ENCODE results near the gene HEYL. TPM values are rescaled to one million over a fixed set of nuclear protein-coding genes. Genes with fewer than 3 reads are reported as not detected.

HEYL gene
- total RNA-seq, 1 experiment from 2014 or later, result 8.8 TPM

- no peak overlapping the region for H3K4me2 ChIP-seq (ENCODE audit: low read length)
- RAD21 ChIA-PET (ENCODE audit: low non-redundant PET in 1 of 2, low total read pairs in 2 of 2, uncharacterized antibody in 2 of 2, unreplicated experiment in 2 of 2), result no interaction called here
- H4K20me1 ChIP-seq (ENCODE audit: insufficient read depth), result no peaks in the 10 kb centered on the region
- no peak overlapping the region for H3K27ac ChIP-seq (ENCODE audit: low read depth, low read length)
- no peaks in the 10 kb centered on the region for H3K9me3 ChIP-seq (ENCODE audit: control insufficient read depth in 1 of 2, insufficient read depth in 1 of 2, low read depth in 1 of 2, low read length in 2 of 2)
- no peaks in the 10 kb centered on the region for H3K27me3 ChIP-seq (ENCODE audit: insufficient read depth, low read length)
- no peaks in the 10 kb centered on the region for H3K36me3 ChIP-seq (ENCODE audit: control insufficient read depth in 1 of 2, insufficient read depth in 2 of 2, low read length in 2 of 2)
- no peak overlapping the region for H3K4me3 ChIP-seq (replicated peaks in 1 of 2; ENCODE audit: low read depth in 1 of 2, low read length in 2 of 2)
- H2AFZ ChIP-seq (ENCODE audit: low read depth, low read length, poor library complexity, severe bottlenecking), result no peak overlapping the region
- POLR2A ChIA-PET, result no interaction called here
- H3K9me2 ChIP-seq (ENCODE audit: insufficient read depth), result no peaks in the 10 kb centered on the region
- CTCF ChIA-PET, result no interaction called here
- intact Hi-C loops (cut with micrococcal nuclease), result no loop called here
- peaks cover 3 to 20% of the 10 kb centered on the region in 2 experiments; a peak in 2 of 4 replicates for H3K4me1 ChIP-seq (ENCODE audit: control insufficient read depth in 1 of 2, insufficient read depth in 2 of 2, low read length in 2 of 2)
- TF ChIP-seq CBX3 (IDR thresholded peaks at IDR 0.05; ENCODE audit: low read depth) (no peak), TCF7L2 (IDR thresholded peaks at IDR 0.05; ENCODE audit: borderline replicate concordance, extremely low read depth, insufficient read depth, insufficient read length) (no peak), SP1 (IDR thresholded peaks at IDR 0.05; ENCODE audit: low read depth) (no peak), RAD21 (IDR thresholded peaks at IDR 0.05; ENCODE audit: low read depth) (no peak), CEBPB (IDR thresholded peaks at IDR 0.05; ENCODE audit: low read depth) (no peak)
- ATAC-seq (no peak), DNase-seq (ENCODE audit: low read depth, low spot score) (no peak)
- H3K79me2 ChIP-seq (ENCODE audit: insufficient read depth, low read length), result no peaks in the 10 kb centered on the region
- no TSS peak for BruUV-seq (replicated peaks)
- H3K9ac ChIP-seq (ENCODE audit: low read length), result no peak overlapping the region
Measured at GRCh38 chr1:39687243-39687642, 47.8 kb upstream of the HEYL start.

GRCh38 chr1:39685071-39685470, 45.6 kb upstream of the HEYL start:
- Histone ChIP-seq H4K20me1 (ENCODE audit: insufficient read depth) (no peaks in the 10 kb centered on the region), H3K27ac (ENCODE audit: low read depth, low read length) (no peak overlapping the region), H3K4me3 (replicated peaks in 1 of 2; ENCODE audit: low read depth in 1 of 2, low read length in 2 of 2) (no peak overlapping the region), H3K79me2 (ENCODE audit: insufficient read depth, low read length) (no peaks in the 10 kb centered on the region), H3K4me2 (ENCODE audit: low read length) (no peak overlapping the region), H3K36me3 (ENCODE audit: control insufficient read depth in 1 of 2, insufficient read depth in 2 of 2, low read length in 2 of 2) (no peaks in the 10 kb centered on the region), H3K27me3 (ENCODE audit: insufficient read depth, low read length) (no peaks in the 10 kb centered on the region), H3K4me1 (ENCODE audit: control insufficient read depth in 1 of 2, insufficient read depth in 2 of 2, low read length in 2 of 2) (peaks cover 0 to 8% of the 10 kb centered on the region in 2 experiments; a peak in 1 of 4 replicates), H2AFZ (ENCODE audit: low read depth, low read length, poor library complexity, severe bottlenecking) (no peak overlapping the region), H3K9ac (ENCODE audit: low read length) (no peak overlapping the region), H3K9me3 (ENCODE audit: control insufficient read depth in 1 of 2, insufficient read depth in 1 of 2, low read depth in 1 of 2, low read length in 2 of 2) (no peaks in the 10 kb centered on the region), H3K9me2 (ENCODE audit: insufficient read depth) (no peaks in the 10 kb centered on the region)
- BruUV-seq (replicated peaks), result no TSS peak
- TF ChIP-seq FOSL1 (IDR thresholded peaks at IDR 0.05; ENCODE audit: low read depth) (no peak), EGR1 (IDR thresholded peaks at IDR 0.05; ENCODE audit: low read depth) (no peak), MAX (IDR thresholded peaks at IDR 0.05) (no peak), RAD21 (IDR thresholded peaks at IDR 0.05; ENCODE audit: low read depth) (no peak), EZH2 (IDR thresholded peaks at IDR 0.05) (no peak), ZBTB33 (IDR thresholded peaks at IDR 0.05; ENCODE audit: extremely low read depth, insufficient replicate concordance, low read length) (no peak), SP1 (IDR thresholded peaks at IDR 0.05; ENCODE audit: low read depth) (no peak), REST (IDR thresholded peaks at IDR 0.05; ENCODE audit: low read depth) (no peak)
- DNase-seq (ENCODE audit: low read depth, low spot score) (no peak), ATAC-seq (no peak)
- ChIA-PET RAD21 (ENCODE audit: low non-redundant PET in 1 of 2, low total read pairs in 2 of 2, uncharacterized antibody in 2 of 2, unreplicated experiment in 2 of 2) (no interaction called here), CTCF (no interaction called here), POLR2A (no interaction called here)
- intact Hi-C loops (cut with micrococcal nuclease), result no loop called here

All from HCT116 (cell line).